ENCODE data around the gene DLG2.
"Not testable (repeated sequence)": the region's sequence is repeated elsewhere in the genome, so short reads cannot be mapped to it uniquely, and the experiment has no call there.

Gene DLG2

DNA sequence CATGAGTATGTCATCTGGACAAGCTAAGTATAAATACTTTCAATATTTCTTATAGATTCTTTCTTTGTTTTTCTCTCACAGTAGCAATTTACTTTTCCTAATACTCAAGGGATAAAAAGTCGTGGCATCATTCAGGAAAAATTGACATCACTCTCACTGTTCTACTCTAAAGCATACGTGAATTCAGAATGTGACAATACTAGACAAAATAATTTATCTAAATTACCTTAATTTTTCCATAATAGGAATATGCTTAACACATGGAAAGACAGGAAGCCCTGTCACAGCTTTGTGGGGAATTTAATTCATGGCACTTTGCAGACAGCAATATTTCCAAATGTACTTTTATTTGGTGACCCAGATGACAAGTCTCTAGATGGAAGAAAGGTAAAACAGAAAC is 394.6 kb downstream of the DLG2 start:
- no peak for DNase-seq (ENCODE audit: low read depth in 2 of 2)

DNA sequence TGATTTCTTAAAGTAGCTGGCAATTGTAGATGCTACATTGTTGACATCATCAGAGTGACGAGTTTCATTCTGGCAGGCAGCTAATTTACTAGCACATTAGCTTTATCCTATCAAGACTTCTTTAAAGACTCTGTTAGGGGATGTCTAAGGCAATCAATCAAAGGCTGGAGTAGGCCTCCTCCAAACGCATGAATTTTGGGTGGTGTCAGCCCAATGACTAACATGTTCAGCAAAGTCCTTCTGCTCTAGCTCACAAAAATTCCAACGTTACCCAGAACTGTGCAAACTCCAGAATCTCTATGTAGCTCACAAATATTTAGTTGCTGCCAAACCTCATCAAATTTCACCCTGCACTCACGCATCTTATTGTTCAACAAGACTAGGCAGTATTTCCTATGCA is 395.6 kb downstream of the DLG2 start:
- no peak for DNase-seq (ENCODE audit: low read depth in 2 of 2)

DNA sequence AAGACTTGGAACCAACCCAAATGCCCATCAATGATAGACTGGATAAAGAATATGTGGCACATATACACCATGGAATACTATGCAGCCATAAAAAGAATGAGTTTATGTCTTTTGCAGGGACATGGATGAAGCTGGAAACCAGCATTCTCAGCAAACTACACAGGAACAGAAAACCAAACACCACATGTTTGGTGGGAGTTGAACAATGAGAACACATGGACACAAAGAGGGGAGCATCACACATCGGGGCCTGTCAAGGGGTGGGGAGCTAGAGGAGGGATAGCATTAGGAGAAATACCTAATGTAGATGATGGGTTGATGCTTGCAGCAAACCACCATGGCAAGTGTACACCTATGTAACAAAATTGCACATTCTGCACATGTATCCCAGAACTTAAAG is 397.4 kb downstream of the DLG2 start:
- not testable (repeated sequence) for DNase-seq (ENCODE audit: low read depth in 2 of 2)

DNA sequence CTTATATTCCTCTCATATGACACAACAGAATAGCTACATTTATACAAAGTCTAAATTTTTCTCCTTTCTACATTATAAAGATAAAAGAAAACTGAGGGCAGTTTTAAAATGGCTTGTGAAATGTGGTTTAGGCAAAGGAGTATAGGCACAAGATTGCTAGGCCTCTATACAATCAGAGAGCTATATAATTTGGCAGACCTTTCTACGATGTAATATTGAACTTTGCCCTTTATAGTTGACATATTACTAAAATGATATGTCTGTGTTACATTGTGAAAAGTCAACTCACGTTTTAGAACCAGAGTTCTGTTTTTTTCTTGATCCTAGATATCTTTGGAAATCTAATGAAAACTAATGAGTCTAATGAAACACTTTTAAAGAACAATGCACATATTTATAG is 430.2 kb downstream of the DLG2 start:
- DNase-seq (ENCODE audit: low read depth in 2 of 2): no peak

DNA sequence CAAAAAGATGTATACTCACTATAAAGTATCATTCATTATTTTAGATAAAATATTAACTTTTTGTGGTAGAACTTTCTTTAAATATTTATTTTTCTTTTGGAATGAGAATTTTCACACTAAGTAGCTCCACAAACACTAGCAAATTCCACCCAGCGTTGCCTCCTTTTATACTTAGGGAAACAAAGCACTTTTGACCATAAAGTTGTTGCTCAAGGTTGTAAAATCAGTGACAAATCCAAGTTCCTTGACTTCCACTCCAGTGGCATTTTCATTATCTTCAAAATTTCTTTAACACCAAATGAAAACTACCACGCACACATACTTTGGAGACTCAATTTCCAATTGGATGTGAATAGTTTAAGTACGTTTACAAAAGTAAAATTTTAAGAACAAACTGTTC is 431.2 kb downstream of the DLG2 start:
- DNase-seq (ENCODE audit: low read depth in 2 of 2): no peak

DNA sequence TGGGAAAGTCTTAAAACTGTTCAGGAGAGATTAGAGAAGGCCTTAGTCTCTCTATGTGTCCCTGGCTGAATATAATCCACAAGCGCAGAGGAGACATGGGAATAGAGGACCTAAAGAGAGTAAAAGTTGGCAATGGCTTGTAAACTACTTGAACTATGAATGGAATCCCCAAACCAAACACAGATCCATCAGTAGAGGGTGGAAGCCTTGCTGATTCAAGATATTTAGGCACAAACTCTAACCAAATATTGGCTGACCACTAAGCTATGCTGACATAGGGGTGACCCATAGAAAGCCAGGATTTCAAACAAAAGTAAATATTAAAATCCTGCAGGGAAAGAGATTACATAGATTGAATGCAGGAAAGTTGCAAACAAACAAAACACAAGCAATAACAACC is 439.2 kb downstream of the DLG2 start:
- DNase-seq (ENCODE audit: low read depth in 2 of 2): no peak

DNA sequence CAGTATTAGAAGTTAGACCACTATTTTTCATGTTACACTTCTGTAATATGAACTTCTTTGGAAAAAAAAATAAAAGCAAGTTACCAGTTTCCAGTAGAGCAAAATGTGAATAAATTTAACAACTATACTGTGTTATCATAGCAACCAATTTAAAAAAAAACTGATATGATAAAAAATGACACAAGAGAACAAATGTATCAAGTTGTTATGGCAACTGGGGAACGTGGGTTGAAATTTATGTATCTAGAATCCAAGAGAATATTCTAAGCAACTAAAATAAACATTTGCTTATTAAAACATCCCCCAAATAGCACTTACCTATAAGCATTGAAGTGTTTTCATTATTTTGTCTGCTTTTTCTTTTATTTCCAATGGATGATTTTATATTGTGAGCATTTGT is 442.4 kb downstream of the DLG2 start:
- DNase-seq (ENCODE audit: low read depth in 2 of 2): no peak

DNA sequence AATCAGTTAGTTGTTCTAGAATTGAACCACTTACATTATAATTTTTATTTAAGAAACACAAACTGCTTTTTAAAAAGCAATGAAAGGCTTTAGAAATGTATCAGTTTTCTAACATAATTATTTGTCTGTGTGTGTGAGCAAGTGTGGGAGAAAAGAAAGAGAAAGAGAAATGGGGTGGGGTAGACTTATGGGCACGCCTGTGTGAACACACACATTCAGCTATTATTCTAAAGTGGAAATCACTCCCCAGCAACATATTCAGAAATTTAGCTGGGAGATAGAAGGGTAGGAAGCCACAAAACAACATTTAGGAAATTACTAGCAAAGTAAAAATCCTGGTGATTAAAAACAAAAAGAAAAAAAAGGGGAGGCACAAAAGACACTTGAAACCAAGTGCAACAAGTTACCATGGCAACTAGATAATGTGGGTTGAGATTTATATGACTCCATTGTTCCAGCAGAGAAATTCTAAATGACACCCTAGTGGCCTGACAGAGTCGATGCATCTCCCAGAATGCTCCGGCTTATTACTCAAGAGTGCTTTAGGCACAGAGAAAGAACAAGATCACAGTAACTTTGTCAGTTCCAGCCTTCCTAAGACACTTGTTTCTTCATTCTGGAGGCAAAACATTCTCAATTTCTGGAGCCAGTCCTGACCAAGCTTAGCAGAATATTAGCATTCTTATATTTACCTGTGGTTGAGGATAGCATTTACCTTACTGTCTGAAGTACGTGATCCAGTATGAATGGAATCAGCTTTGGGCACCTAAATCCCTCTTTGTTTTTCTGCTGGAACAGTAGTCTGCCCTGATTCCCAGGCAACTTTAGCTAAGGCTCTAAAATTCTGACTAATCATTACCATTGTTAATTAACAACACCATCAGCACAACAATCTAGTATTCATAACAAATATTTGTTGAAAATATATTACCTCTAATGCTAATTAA is 444.4 kb downstream of the DLG2 start:
- DNase-seq (ENCODE audit: low read depth in 2 of 2): no peak

DNA sequence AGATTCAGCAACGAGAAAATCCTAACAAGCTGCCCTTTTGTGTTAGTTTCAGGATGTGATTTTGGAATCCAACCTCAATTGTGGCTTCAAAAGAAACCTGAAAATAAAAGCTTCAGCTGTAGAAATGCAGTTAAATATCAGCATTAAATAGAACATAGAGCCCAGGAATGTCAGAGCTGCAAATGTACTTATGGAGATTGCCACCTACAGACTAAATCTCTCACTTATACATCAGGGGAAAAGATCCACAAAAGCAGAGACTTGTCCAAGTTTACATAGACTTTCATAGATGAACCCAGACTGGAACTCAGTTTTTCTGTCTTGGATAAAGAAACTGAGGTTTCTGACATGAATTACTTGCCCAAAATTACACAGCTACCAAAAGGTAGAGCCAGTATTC is 446.6 kb downstream of the DLG2 start:
- no peak for DNase-seq (ENCODE audit: low read depth in 2 of 2)

DNA sequence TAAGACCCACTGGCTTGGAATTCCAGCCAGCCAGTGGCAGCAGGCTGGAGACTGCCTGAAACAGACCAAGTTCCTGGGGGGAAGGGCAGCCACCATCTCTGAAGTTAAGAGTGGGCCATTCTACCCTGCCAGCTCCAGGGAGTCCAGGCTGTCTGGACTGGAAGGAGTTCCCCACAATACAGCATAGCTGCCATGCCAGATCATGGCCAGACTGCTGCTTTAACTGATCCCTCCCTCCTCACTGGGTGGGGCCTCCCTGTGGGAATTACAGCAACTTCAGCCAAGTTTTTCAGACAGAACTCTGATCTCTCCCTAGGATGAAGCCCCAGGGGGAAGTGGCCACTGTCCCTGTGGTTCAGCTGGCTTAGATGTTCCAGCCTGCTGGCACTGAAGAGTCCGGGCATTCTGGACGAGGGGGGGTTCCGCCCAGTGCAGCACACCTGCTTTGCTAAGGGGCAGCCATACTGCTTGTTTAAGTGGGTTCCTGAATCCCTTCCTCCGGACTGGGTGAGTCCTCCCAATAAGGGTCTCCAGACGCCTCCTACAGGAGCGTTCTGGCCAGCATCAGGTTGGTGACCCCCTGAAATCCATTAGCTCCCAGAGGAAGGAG is 455.4 kb downstream of the DLG2 start:
- no peak for DNase-seq (ENCODE audit: low read depth in 2 of 2)

DNA sequence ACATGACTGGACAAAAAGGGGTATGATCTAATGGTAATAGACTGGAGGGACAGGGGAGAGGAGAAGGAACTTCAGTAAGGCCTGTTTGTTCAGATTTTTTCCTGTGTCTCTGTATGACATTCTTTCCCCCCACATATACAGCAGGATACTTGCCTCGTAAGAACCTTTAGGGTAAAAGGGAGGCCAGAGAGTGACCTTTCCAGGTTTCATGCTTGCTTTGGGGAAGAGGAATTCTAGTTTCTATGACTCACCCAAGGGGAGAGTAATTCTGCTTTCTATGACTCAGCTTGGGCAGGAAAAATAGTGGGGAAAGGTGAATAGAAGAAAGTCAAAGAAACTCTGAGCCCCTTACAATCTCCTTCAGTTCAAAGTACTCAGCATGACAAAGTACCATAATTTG is 457.0 kb downstream of the DLG2 start:
- no peak for DNase-seq (ENCODE audit: low read depth in 2 of 2)

DNA sequence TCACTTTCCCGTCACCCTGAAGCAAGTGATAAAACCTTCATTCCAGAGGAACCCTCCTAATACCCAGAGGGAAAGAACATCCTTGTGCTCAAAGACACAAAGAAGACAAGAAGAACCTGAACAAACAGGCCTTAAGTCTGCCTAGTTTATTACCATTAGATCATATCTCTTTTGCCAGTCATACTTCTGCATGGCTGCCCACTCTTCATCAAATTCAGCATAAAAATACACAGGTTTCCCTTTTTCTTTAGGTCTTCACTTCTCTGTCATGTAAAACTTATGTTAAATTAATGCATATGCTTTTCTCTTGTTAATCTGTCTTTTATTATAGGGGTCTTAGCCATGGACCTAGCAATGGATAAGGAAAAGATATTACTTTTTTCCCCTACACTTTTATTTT is 459.7 kb downstream of the DLG2 start:
- DNase-seq (ENCODE audit: low read depth in 2 of 2): no peak

DNA sequence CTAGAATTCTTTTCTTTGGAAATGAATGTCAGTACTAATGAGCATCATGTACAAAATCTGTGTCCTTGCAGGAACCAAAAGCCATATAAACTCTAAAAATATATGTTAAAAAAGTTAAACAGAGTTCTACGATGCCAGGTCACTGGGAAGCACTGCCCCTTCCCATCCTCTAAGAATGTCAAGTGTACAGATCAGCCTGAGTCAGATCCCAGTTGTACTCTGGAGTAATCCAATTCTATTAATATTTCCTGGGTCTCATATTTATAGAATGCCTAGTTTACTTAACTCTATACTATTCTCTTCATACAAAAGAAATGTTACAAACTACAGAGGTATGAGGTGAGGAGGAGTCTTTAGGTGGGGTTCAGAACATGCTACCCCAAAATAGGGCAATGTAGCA is 460.1 kb downstream of the DLG2 start:
- DNase-seq (ENCODE audit: low read depth in 2 of 2): no peak

DNA sequence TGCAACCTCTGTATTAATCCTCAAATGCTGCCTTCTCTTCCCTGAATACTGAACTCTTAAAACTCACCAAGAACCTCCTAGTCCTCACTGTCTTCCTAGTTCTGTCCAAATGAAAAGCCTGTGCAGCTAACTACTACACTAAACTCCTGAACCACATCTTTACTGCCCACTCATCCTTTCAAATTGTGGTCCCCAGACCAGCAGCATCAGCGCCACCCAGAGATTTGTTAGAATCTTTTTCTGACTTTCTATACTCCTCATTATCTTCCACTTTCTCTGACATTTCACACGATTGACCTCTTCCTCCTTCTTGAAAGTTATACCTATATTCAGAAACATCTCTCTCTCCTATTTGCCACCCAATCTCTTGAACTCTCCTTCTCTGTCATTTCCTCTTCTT is 461.3 kb downstream of the DLG2 start:
- DNase-seq (ENCODE audit: low read depth in 2 of 2): no peak

DNA sequence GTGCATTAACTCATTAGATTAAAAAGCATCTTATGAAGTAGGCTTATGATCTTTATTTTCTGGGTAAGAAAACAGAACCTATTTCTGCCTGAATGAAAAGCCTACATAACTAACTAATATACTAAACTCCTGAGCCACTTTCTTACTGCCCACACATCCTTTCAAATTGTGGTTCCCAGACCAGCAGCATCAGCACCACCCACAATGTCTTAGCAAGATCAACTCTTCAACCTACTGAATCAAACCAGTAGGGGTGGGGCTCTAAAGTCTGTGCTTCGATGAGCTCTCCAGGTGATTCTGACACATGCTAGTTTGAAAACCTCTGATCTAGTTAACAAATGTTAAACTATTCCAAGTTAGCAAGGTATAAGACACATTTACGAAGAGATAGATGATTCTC is 462.4 kb downstream of the DLG2 start:
- no peak for DNase-seq (ENCODE audit: low read depth in 2 of 2)

DNA sequence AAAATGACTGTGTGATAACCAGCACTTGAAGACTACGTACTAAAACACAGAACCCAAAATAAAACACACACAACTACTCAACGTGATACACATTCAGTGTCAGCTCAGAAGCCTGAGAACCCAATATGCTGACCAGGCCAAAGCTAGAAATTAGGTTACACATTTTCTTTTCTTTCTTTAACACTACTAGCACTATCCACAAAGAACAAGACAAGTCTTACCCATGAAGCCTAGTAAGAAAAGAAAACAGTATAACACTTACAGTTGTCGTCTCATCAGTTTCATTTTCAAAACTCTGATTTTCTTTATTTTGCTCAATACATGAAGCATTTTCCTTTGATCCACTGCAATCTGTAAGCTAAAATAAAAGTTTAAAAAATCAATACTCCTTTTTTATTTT is 472.9 kb downstream of the DLG2 start:
- no peak for DNase-seq (ENCODE audit: low read depth in 2 of 2)

DNA sequence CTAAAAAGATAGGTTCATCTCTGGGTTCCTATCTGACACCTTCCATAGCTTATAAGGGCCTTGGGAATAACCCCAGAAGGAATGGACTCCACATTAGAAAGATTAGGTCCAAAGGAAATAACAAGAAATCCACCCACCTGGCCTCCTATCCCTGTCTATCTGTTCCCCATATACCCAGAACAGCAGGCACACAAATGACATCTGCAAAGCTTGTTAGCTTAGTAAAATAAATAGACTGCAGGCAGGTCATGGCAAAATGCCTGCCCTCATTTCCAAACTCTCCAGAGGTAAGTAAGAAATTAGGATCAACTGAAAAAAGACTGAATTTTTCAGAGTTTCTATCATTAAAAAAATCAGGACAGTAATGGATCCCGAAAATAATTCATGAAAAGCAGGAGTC is 489.5 kb downstream of the DLG2 start:
- no peak for DNase-seq (ENCODE audit: low read depth in 2 of 2)

DNA sequence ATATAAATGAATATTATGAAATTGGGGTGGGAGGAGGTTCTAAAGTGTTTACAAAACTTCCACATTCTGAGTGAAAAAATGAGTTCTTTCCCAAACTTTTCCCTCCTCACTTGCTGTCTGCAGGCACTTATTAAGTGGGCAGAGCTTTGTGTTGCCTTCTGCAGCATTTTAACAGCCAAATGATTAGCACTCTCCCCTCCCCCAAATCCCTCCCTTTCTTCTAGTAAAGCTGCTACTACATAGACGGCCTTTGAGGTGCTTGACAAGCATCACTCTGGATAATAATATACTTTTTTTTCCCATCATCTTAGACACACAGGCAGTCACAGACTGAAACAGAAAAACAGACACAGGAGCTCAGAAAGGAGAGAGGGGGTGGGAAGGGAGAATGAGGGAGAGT is 493.5 kb downstream of the DLG2 start:
- no peak for DNase-seq (ENCODE audit: low read depth in 2 of 2)

DNA sequence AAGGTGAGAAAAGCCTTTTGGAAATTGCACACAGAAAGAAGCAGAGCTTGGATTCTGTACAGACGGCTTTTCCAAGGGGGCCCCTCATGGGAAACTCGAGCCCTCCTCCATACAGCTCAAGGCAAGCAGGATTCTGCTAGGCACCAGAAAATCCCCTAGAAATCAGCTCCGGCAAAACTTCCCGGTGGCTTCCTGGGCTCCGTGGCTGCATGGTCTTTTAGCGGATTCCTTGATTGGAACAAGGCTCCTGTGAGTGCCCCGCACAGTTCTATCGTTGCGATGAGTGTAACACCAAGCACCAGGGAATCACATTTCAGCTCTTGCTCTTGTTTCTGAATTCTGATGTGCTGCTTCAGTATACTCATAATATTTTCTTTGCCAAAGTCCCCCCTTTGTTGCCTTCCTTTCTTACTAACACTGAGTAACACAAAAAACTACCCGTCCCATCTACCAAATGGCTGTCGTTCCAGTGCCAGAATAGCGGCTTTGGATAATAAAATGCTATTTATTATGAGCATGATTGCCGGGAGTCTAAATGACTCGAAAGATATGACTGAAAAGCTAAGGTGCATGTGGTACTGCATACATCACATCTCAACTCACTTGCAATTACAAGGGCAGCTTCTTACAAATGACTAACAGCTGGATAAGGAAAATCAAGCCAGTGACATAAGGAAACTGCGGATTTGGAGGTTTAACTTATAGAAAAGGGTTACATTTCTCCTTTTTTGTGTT is 494.1 kb downstream of the DLG2 start:
- no peak for DNase-seq (ENCODE audit: low read depth in 2 of 2)

DNA sequence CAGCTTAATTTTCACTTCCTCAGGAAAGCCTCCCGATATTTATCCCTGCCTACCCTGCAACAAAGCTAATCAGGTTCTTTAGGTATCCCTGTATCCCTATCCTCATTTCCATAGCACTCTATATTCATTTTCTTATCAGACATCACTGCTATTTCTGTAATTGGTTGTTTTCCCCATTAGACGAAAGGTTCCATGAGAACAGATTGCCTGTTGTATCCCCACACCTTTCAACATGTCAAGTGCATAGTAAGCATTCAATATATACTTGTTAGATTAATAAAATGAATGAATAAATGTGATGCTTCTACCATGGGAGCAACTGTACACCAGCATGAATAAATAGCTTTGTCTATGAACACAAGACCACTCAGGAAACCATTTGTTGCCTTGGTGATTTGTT is 499.8 kb downstream of the DLG2 start:
- DNase-seq (ENCODE audit: low read depth in 2 of 2): no peak

DNA sequence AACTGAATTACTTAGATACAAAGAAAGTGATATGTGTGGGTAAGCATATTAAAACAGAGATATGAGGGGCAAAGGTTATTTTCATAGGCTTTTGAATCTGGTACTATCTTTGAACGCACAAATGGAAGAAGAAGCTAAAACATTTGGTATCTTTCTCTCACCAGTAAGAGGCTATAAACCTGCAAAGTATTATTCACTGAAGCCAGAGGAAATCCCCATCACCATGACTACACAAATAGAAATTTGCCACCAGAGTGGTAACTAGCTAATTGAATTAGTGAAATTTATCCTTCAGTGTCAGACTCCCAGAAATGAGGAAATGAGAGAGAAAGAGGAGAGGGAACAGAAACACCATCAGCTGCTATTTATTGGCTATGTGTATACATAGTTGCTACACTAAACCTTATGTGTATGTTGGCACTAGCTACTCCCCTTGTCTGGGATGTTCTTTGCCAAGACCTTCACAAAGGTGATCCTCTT is 503.4 kb downstream of the DLG2 start:
- no peak for DNase-seq (ENCODE audit: low read depth in 2 of 2)

DNA sequence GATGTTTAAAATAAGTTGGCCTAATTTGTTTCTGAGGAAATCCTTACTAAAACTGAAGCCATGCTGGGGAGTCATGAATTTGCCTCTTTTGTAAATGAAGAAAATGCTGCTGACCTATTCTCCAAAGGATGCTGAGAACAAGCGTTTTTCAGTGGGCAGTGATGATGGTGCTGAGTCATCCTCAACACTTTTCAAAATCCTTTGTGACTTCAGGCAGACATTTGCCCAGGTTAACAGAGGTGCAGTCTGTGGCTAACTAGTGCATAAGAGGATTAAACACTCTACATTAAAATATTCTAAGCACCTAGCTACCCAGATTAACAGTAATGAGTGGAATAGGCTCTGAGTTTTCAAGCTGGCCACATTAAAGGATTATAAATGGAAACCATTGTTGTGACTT is 509.0 kb downstream of the DLG2 start:
- DNase-seq (ENCODE audit: low read depth in 2 of 2): no peak

DNA sequence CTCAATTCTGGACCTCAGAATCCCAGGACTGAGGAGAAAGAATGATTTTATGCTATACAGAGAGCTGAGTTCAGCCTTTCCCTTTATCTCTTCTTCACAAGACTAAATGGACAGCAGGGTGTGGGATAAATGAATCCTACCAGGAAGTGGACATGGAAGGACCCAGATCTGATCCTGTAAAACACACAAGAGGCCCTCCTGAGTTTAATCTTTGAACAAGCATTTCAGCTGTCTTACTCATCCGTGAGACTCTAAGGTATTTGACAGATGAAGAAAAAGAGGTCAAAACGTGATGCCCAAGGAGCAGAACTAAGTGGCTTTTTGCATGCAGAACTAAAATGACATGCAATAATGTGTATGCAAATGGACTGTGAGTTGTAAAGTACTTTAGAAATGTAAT is 511.3 kb downstream of the DLG2 start:
- no peak for DNase-seq (ENCODE audit: low read depth in 2 of 2)
